Lower leg skin (tissue), 4 donors: ENCODE data around the gene BCAR3. TPM values are rescaled to one million over a fixed set of nuclear protein-coding genes. Genes with fewer than 3 reads are reported as not detected.

Experiments
- DNase-seq, 2 donors: peaks; one replicate each; pipeline ENCODE4 v3.0.0-alpha.2; 2019; ENCODE audit warnings: low spot score in 2 of 2
- H3K4me3 ChIP-seq: fragments of 200-600 bp; sonication (generic); 2 replicates; pipeline ENCODE4 v1.5.1; 2017; ENCODE audit warnings: mild to moderate bottlenecking, low read depth; ENCODE audit not compliant: poor library complexity, severe bottlenecking
- CTCF ChIP-seq, 3 donors: fragments of 450-650 bp; IDR thresholded peaks; one replicate each; pipeline ENCODE4 v1.5.1; 2016; ENCODE audit warnings: antibody characterized with exemption in 3 of 3, mild to moderate bottlenecking in 3 of 3, moderate library complexity in 2 of 3
- POLR2A ChIP-seq, 2 donors: fragments of 450-650 bp; IDR thresholded peaks; one replicate each; pipeline ENCODE4 v1.6.1; 2016 to 2017; ENCODE audit warnings: antibody characterized with exemption in 2 of 2, mild to moderate bottlenecking in 1 of 2, moderate library complexity in 1 of 2
- WGBS, 2 donors: methylation state at CpG; one replicate each; pipeline ENCODE4 v1.1.5; 2018; 5-methylcytosine and 5-hydroxymethylcytosine counted together
- intact Hi-C: fragments of 100-400 bp; cut with DNase I; formaldehyde crosslinking; loops from one replicate; pipeline ENCODE4 v1.15.0; 2023; ENCODE audit warnings: low total_unique reads
- total RNA-seq, 4 donors: library from RNA; depleted of rRNA; stranded (reverse); fragments of >200 nt; gene quantifications; one replicate each; pipeline ENCODE4 v1.1.0, GENCODE V29; 2016

The BCAR3 gene
- total RNA-seq, 4 donors from 2014 or later: 41.8 to 57.5 (median 45.8) TPM

- peak in 1 of 2 donors; percentile 20 for DNase-seq
- intact Hi-C loops: no loop called here
- H3K4me3 ChIP-seq: no peak overlapping the region
- TF ChIP-seq POLR2A (IDR thresholded peaks at IDR 0.05) (no peak), CTCF (IDR thresholded peaks at IDR 0.05) (no peak)
- WGBS, 2 donors: 72 to 87% methylated on average over 2 of the region's 2 CpGs
Observed at GRCh38 chr1:93648656-93649055, 33.0 kb downstream of the BCAR3 start.

GRCh38 chr1:93641527-93641926 is 40.1 kb downstream of the BCAR3 start:
- WGBS, 2 donors: 87% methylated on average over 5 of the region's 5 CpGs
- no peak for TF ChIP-seq CTCF (IDR thresholded peaks at IDR 0.05)
- no peak for TF ChIP-seq POLR2A (IDR thresholded peaks at IDR 0.05)
- intact Hi-C loops: no loop called here
- DNase-seq: no peak
- H3K4me3 ChIP-seq: no peak overlapping the region

GRCh38 chr1:93640656-93641440 is 40.8 kb downstream of the BCAR3 start:
- WGBS, 2 donors: 92% methylated on average over 8 of the region's 8 CpGs
- TF ChIP-seq CTCF (IDR thresholded peaks at IDR 0.05) (no peak), POLR2A (IDR thresholded peaks at IDR 0.05) (no peak)
- peak in 1 of 2 donors; percentile 9 for DNase-seq
- H3K4me3 ChIP-seq: no peak overlapping the region
- intact Hi-C loops: no loop called here

GRCh38 chr1:93638981-93639380 is 42.7 kb downstream of the BCAR3 start:
- TF ChIP-seq POLR2A (IDR thresholded peaks at IDR 0.05): no peak
- TF ChIP-seq CTCF (IDR thresholded peaks at IDR 0.05): no peak
- peak in 1 of 2 donors; percentile 70 for DNase-seq
- no peak overlapping the region for H3K4me3 ChIP-seq
- intact Hi-C loops: no loop called here
- WGBS, 2 donors: 67 to 68% methylated on average over 8 of the region's 8 CpGs

GRCh38 chr1:93638307-93638847 is 43.3 kb downstream of the BCAR3 start:
- no peak overlapping the region for H3K4me3 ChIP-seq
- TF ChIP-seq POLR2A (IDR thresholded peaks at IDR 0.05): no peak
- no peak for TF ChIP-seq CTCF (IDR thresholded peaks at IDR 0.05)
- WGBS, 2 donors: 46 to 49% methylated on average over 5 of the region's 5 CpGs
- intact Hi-C loops: no loop called here
- peak in 1 of 2 donors; percentile 28 for DNase-seq
